HG03039 (cell line): Measurements from ENCODE around the gene OR2H1.
"Not testable (repeated sequence)": the region's sequence is repeated elsewhere in the genome, so short reads cannot be mapped to it uniquely, and the experiment has no call there.

Source experiments
- ATAC-seq: cut with Tn5 transposase; IDR thresholded peaks from one replicate; pipeline ENCODE4 v1.9.1; 2021; ENCODE audit warnings: mild to moderate bottlenecking, moderate library complexity; ENCODE audit not compliant: unreplicated experiment

OR2H1 gene

DNA sequence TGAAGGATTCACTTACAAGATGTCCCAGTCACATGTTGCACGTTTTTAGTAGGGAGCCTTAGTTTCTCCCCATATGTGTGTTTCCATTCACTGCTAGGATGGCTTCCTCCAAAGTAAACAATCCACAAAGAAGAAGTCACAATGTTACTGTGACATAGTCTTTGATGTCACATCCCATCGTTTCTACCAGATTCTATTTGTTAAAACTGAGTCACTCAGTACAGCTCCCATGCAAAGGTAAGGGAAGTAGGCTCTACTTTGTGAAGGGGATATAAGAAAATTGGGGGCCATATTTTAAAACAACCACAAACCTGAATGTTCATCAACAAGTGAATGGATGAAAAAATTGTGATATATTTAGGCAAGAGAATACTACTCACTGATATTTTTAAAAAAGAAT is at the start of gene OR2H1, which contains the start of gene OR11A1:
Gene OR2H1 (plus strand): TSS at position 185 of the 400 bp plus-strand sequence. CDS start 4,615 bp downstream, outside the sequence.
Gene OR11A1 (minus strand): TSS at position 101 of the 400 bp plus-strand sequence. CDS start 29,430 bp downstream, outside the sequence.
- no peak for ATAC-seq

DNA sequence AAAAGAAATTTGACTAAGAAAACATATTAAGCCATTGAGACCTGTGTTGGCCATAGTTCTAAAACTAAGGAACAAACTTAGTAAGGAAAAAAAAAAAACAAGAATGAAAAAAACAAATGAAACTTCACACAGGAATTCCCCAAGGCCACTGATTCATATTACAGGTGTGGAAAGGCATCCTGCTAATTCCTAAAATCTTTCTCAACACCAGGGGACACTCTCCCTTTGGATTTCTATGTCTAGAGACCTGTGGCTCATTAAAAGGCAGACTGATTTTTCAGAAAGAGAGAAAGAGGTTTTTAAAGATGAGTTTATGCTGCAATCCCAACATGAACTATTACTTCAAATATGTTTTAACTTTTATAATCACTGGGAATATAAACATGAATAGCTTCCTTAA is 42.4 kb upstream of the OR2H1 start, which contains the start of gene OR12D1:
Gene OR12D1 (plus strand): TSS at position 341 of the 400 bp plus-strand sequence.
- ATAC-seq = no peak

DNA sequence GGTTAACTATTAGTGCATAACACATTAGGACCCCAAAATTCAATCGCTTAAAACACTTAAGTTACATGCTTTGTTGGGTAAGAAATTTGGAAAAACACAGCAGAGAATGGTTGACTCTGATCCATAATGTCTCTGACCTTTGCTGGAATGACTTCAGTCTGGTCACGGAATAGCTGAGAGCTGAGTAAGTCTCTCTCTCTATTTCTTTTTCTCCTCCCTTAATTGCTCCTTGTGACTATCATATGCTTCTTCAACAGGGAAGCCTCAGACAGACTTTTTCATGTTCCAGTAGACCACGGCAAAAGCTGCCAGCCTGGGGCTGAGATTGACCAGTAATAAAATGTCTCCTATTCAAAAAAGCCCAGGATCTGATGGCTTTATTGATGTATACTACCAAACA is 37.4 kb upstream of the OR2H1 start:
- no peak for ATAC-seq

DNA sequence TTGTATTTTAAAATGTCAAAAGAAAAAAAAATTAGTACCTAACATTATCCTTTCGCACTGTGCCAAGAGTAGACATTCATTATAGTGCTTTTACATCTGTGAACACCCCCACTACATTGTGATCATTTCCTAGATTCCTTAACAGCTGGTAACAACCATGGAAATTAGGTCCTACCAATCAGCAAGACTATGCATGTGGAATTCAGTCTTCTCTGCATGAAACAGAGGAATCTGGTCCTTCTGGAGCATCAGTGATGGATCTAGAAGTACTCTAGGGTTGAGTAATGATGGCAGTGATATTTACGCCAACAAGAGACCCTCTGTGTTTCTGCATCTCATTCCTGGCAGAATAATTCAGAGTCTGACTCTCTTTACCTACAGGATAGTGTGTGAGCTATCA is 32.8 kb upstream of the OR2H1 start:
- no peak for ATAC-seq

DNA sequence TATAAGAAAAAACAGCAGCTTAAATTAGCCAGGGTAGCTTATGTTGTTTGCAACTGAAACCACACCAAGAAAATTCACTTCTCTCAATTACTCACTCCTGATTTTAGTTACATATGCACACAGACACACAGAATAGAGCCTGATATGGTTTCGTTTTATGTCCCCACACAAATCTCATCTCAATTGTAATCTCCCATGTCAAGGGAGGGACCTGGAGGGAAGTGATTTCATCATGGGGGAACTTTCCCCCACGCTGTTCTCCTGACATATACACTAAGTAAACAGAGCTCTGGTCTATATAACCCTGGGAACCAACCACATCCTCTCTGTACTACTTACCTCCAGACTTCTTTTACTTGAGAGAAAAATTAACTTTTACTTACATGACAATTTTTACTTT is 32.4 kb upstream of the OR2H1 start:
- ATAC-seq = no peak

DNA sequence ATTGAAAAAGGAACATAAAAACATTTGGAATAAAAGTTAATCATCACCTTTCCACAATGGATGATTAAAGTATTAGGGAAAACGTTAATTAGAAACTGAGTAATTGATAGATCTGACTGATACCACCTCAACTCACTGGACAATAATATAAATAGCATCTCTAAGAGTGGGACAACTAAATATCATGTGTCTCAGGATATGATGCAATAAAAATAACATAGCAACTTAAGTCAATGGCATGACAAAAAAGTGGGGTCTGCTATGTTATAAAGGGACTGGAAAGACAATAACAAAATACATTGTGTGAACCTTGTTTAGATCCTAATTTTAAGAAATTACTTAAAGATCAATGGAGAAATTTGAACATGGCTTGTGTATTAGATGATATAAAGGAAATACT is 31.9 kb upstream of the OR2H1 start:
- ATAC-seq = no peak

DNA sequence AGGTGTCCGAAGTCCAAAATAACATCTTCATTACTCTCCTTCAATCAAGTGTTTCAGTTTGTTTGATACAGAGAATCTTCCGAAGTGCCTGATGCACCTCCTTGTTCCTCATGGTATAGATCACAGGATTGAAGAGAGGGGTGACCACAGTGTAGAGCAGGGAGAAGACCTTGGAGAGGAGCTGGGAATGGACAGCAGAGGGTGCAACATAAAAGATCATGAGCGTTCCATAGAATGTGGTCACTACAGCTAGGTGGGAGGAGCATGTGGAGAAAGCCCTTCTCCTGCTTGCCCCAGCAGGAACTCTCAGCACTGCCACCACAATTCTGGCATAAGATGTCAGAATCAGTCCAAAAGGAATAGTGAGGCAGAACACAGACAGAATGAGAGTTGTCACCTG is 30.3 kb upstream of the OR2H1 start:
- ATAC-seq = no peak

DNA sequence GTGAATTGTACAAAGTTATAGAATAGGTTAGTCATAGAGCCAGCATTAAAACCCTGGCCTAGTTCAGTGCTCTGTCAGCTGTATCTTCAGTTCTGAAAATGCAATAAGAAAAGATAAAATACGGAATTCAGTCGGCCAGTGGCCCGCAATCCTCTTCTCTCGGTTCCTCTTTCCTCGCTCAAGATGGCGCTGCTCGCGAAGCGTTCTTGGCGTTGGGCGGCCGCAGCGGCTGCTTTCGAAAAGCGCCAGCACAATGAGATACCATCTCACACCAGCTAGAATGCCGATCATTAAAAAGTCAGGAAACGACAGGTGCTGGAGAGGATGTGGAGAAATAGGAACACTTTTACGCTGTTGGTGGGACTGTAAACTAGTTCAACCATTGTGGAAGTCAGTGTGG is 20.2 kb upstream of the OR2H1 start:
- ATAC-seq = not testable (repeated sequence)

DNA sequence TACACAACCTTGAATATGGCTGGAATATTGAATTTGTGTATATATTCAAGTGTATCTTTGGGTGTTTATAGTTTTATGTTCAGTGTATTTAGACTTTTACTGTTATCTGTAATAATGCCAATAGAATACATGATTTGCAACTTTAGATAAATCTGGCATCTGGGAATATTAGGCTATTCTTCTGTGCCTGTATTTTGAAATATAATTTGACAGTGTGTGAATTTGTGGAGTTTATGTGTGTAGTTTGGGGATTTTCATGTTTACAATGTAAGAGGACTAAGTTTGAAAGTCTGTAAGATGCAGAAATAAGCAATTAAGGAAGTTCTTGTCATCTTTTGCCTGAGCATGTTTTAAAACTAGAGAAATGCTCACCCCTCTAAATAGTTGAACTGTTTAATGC is 17.9 kb upstream of the OR2H1 start, which contains the start of gene OR10C1:
Gene OR10C1 (plus strand): TSS at position 301 of the 400 bp plus-strand sequence. CDS start 710 bp downstream, outside the sequence.
- ATAC-seq = no peak

DNA sequence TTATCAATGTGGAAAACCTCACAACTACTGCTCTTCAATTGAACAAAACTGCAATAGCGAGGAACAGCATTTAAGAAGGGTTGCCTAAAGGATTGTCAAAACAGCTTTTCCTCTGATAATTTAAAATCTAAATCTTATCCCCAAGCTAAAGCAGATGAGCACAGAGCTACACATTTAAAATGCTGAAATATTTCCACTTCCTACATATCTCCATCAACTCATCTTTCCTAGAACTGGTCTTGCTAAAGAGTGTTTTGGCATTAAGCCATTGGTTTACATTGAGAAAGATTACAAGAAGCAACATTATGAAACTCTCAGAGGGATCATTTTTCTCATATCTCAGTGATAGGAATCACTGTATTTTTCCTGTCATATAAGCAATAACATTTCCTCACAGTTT is 14.2 kb upstream of the OR2H1 start:
- ATAC-seq = no peak

DNA sequence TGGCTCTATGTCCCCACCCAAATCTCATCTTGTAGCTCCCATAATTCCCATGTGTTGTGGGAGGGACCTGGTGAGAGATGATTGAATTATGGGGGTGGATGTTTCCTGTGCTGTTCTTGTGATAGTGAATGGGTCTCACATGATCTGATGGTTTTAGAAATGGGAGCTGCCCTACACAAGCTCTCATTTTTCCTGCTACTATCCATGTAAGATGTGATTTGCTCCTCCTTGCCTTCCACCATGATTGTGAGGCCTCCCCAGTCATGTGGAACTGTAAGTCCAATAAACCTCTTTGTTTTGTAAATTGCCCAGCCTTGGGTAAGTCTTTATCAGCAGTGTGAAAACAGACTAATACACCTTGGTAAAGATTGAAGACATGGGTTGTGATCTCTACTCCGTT is 12.9 kb upstream of the OR2H1 start:
- ATAC-seq = not testable (repeated sequence)

DNA sequence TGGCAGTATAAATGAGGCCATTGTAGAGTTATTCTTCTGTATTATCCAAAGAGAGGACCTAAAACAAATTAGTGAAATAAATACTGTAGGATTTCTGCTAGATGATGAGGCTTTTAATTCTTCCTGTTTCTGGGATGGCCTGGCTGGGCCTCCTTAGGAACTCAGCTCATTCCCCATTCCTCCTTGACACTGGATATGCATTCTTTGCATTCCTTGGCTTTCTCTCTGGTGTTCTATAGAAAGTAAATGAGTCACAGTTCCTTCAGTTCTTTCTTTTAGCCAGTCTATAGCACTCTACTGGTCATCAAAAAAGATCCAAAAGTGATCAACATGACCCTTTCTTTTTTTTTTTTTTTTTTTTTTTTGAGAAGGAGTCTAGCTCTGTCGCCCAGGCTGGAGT is 9.3 kb upstream of the OR2H1 start:
- ATAC-seq = no peak

DNA sequence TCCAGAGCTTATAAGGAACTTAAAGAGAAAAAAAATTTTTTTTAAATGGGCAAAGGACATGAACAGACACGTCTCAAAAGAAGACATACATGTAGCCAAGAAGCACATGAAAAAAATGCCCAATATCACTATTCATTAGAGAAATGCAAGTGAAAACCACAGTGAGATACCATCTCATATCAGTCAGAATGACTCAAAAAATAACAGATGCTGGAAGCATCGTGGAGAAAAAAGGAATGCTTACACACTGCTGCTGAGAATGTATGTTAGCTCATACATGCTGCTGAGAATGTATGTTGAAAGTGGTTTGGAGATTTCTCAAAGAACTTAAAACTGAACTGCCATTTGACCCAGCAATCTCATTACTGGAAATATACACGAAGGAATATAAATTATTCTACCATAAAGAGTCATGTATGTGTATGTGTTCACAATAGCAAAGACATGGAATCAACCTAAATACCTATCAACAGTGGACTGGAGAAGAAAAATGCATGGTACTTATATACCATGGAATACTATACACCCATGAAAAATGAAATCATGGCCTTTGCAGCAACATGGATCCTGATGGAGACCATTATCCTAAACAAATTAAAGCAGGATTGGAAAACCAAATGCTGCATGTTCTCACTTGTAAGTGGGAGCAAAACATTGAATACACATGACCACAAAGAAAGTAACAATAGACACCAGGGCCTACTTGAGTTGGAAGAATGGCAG is 5.3 kb upstream of the OR2H1 start:
- no peak for ATAC-seq

DNA sequence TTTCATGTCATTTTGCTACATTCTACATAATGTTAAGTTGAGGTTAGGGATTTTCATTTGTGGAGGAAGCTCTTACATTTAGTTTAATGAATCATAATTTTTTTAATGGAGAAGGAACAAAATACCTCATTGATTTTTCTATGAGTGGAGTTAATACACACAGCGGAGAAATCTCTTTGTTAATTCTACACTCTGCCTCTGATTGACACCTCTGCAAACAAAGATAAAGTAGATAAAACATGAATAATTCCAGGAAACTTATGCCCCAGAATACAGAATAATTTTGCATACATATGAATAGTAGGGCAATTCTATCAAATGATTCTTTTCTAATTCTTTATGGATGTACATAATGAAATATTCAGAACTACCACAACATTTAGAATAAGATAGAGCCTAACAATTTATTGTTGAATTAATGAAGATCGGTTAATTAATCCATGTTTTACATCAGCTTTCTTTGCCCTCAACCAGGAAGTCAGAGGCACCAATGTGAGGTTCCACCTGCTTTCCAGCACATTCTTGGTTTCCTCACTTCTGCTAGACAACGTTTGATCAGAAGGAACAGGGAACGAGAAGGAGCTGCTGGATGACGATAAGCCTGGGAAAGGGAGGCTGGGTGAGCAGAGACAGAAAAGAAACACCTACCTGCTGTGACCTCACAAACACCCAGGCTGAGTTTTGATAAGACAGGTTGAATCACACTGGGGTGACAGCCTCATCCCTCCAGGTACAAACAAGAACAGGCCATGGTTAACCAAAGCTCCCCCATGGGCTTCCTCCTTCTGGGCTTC is 4.3 kb downstream of the OR2H1 start:
- ATAC-seq = no peak

DNA sequence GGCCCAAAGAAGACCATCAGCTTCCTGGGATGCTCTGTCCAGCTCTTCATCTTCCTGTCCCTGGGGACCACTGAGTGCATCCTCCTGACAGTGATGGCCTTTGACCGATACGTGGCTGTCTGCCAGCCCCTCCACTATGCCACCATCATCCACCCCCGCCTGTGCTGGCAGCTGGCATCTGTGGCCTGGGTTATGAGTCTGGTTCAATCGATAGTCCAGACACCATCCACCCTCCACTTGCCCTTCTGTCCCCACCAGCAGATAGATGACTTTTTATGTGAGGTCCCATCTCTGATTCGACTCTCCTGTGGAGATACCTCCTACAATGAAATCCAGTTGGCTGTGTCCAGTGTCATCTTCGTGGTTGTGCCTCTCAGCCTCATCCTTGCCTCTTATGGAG is 5.1 kb downstream of the OR2H1 start:
- no peak for ATAC-seq

DNA sequence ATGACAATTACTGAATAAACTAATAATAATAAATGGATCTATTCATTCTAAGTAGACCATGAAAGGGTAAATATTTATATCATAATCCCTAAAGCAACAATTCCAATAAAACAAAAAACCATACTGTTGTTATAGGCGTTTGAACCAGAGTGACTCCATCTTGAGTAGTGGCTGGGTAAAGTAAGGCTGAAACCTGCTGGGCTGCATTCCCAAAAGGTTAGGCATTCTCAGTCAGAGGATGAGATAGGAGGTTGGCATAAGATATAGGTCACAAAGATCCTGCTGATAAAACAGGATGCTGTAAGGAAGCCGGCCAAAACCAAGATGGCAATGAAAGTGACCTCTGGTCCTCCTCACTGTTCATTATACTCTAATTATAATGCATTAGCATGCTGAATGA is 8.3 kb downstream of the OR2H1 start:
- no peak for ATAC-seq

DNA sequence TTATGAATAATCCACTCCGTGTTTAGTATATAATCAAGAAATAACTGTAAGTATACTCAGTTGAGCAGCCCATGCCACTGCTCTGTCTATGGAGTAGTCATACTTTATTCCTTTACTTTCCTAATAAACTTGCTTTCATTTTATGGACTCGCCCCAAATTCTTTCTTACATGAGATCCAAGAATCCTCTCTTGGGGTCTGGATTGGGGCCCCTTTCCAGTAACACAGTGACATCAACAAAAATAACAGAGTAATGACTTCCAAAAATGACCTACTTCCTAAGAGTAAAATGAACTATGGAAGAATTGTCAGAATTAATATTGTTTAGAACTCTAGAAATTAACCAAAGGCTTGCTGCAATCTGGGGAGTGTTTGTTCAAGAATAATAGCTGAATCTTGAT is 8.8 kb downstream of the OR2H1 start:
- ATAC-seq = no peak

DNA sequence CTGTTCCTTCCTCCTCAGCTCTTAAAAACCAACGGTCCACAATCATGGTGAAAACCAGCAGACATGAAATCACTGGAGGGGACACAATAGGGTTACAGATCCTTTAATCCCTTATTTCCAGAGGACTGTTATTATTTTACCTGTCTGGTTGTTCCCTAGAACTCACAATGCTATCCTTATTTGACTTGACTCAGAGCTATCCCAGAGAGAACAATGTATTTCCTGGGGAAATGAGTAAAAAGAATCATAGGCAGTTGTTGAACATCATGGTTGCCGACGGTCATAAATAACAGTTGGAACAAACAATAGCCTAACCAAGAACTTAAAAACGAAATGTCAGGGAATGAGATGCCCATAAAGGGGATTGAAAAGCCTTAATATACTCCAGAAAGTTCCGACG is 9.3 kb downstream of the OR2H1 start:
- no peak for ATAC-seq

DNA sequence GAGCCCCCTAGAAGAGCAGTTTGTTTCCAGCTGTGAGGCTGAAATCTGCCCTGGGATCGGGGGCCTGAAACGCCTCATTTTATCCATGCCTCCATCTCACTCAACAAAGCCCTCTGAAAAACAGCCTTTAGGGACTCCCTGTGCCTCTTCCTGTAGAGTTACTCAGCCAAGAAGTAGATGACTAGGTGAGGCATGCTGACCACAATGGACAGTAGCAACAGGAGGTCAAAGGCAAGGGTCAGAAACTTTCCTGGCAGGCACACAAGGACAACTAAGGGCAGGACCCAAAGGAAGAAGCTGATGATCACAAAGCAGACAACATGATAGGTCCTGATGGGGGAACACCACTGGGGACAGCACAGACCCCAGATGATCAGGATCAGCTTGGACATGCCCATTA is 18.0 kb downstream of the OR2H1 start:
- ATAC-seq = no peak

DNA sequence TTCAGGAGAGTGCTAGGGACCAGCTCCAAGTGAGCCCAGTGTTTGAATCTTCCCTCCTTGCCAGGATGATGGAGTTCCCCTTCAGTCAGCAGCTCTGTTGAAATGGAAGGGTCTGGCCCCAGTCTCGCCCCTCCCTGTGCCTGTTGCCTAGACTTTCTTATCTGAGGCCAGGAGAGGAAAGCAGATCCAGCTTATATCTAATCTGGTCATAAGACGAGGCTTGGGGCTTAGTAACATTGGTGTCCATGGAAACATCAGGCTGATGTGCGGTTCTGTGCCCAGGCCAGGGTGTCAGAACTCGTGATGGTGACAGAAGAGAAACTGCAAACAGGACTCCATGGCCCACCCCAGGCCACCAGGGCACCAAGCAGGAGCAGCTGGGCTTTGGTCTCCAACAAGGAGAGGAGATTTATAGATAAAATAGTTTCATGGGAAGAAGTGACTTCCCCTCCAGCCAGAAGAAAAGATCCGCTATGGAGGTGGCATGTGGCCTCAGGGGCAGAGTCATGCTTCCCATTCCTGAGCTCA is 21.0 kb downstream of the OR2H1 start:
- ATAC-seq = no peak

DNA sequence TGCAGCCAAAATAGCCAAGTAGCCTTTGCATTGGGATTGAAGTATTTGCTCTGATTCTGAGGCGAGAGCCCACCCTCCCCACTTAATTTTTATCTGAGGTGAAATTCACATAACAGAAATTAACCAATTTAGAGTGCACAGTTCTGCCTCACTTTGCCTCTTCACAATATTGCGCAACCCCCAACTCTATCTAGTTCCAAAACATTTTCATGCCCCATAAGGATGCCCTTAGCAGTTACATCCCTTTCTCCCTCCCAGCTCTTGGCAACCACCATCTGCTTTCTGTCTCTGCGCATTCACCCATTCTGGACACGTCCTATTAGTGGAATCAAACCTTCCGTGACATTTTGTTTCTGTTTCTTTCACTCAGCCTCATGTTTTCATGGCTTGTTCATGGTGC is 21.8 kb downstream of the OR2H1 start:
- no peak for ATAC-seq

DNA sequence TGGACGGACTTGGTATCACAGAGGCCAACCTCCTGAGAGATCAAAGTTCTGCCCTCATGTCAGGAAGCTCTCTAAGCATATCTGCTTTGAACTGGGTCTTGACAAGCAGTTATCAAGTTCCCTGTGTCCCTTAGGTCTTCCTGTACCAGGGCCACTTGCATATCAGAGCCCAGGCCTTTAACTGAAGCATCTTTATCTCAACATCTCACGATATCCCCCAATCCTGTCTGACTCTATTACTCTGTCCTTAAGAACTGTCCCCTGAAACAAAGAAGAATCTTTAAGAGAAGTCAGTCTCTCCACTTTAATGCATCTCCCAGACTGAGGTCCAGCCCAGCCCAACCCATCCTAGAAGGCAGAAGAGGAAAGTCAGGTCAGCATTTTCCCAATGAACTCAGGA is 22.6 kb downstream of the OR2H1 start:
- ATAC-seq = no peak
